ENCODE measurements around the gene AHDC1. TPM values are rescaled to one million over a fixed set of nuclear protein-coding genes. Genes with fewer than 3 reads are reported as not detected.

The AHDC1 gene
- 10 to 100 TPM; 11.2 to 13.2 TPM for total RNA-seq

DNA sequence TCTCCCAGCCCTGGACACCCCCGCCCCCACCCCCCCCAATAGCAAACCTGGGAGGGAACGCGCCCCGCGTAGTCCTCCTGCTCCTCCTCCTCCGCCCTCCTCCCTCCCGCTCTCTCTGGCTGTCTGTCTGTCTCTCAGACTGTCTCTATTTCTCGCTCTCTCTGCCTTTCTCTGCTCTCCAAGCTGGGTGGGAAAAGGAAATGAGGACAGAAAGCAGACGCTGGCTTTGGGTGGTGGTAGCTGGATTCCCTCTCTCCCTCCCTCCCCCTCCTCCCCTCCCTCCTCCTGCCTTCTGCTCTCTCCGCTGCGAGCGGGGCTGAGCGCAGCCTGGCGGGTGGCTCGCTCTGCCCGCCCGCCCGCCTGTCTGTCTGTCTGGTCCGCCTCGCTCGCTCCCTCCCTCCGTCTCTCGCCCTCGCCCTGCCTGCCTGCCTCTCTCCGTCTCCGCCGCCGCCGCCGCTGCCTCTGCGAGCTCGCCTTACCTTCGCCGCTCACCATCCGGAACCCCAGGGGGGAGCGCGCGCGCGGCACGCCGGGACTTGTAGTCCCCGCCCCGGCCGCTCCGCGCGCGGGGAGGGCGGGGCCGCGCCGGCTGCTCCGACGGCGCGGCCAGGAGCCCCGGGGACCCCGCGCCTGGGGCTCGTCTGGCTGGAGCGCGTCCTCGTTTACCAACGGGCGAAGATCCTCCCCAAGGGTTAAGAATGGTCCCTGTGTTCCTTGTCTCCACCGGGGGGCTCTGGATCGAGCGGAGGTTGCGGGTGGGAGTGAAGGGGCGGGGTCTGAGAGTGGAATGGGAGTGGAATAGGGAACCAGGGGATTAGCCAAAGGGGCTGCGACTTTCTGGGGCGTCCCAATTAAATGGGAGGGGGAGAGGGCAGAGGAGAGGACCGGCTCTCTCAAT lies at the start of gene AHDC1:
TSS of gene AHDC1 (minus strand) at position 464 of the 898 bp plus-strand sequence. CDS start 52,029 bp downstream, outside the sequence.
- ChIA-PET CTCF (interaction anchor here (0.6 to 8.7 kb wide), 16 partner anchors 9 to 303 kb away, joined by 3 to 62 read pairs (median 4); partner anchors contain the start of gene IFI6), POLR2A (interaction anchor here (0.6 to 1.8 kb wide), 6 partner anchors 37 to 114 kb away, joined by 3 to 7 read pairs (median 3); no protein-coding TSS in a partner anchor)

DNA sequence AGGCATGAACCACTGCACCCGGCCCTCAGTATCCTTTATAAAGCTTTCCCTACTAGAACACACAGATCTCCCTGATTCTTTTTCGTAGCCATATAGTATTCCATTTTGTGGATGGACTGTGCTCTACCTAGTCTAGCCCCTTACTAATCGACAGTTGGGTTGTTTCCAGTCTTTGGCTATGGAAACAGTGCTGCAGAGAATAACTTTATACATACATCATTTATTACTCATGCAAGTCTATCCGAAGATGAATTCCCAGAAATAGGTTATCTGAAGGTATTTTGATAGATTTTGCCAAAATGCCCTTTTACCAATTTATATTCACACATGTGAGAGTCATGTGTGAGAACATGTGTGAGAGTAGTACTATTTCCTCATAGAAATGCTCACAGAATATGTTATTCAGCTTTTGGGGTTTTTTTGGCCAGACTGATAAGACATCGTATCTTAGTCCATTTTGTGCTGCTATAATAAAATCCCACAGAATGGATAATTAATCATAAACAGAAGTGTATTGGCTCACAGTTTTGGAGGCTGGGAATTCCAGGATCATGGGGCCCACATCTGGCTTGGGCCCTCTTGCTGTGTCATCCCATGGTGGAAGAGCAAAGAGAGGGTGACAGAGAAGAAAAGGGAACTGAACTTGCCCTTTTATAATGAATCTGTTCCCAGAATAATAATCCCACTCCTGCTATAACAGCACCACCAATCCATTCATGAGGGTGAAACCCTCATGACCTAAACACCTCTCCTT lies 48.3 kb upstream of the AHDC1 start:
- ChIA-PET CTCF (interaction anchor here (1.3 to 1.7 kb wide), 2 partner anchors 8 to 87 kb away, joined by 3 to 5 read pairs; no protein-coding TSS in a partner anchor), POLR2A (no interaction called here)

GRCh38 chr1:27650539-27651175 lies 46.7 kb upstream of the AHDC1 start:
- POLR2A ChIA-PET, result interaction anchor here (0.6 kb wide), 1 partner anchor 885 kb away, joined by 3 read pairs; no protein-coding TSS in a partner anchor
- CTCF ChIA-PET, result interaction anchor here (0.5 to 2.0 kb wide), 3 partner anchors 10 to 16 kb away, joined by 3 to 5 read pairs (median 4); no protein-coding TSS in a partner anchor

DNA sequence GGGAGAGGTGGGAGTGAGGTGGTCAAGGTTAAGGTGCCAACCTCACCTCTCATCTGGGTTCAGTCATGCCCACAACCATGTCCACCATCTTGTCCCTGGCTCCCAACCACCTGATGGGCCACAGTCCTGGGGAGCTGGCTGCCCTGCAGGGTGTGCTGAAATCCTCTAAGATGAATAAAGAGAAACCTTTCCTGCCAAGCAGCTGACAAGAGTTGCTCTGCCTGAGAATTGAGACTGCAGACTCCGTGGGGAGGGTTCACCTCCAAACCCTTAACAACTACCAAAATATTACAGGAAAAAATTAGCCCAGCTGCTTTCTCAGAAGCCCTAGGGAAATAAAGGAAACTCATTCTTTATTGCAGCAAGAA lies 46.2 kb upstream of the AHDC1 start:
- POLR2A ChIA-PET, result interaction anchor here (0.6 kb wide), 1 partner anchor 884 kb away, joined by 3 read pairs; no protein-coding TSS in a partner anchor
- CTCF ChIA-PET, result interaction anchor here (0.5 to 2.0 kb wide), 3 partner anchors 10 to 17 kb away, joined by 3 to 5 read pairs (median 4); no protein-coding TSS in a partner anchor

DNA sequence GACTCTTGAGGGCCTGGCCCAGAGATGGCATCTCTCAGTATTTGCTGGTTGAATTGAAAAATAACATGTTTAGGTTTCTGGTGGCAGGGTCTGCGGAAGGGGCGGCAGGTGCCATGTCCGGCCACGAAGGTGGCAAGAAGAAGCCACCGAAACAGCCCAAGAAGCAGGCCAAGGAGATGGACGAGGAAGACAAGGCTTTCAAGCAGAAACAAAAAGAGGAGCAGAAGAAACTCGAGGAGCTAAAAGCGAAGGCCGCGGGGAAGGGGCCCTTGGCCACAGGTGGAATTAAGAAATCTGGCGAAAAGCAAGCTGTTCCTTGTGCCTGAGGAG lies 45.3 kb upstream of the AHDC1 start:
- POLR2A ChIA-PET, result no interaction called here
- CTCF ChIA-PET, result interaction anchor here (0.6 to 2.0 kb wide), 3 partner anchors 10 to 14 kb away, joined by 3 to 5 read pairs (median 3); no protein-coding TSS in a partner anchor

- ChIA-PET CTCF (interaction anchor here (0.6 to 2.0 kb wide), 2 partner anchors 12 to 14 kb away, joined by 3 to 5 read pairs; no protein-coding TSS in a partner anchor), POLR2A (no interaction called here)
Observed at GRCh38 chr1:27648602-27649305, 44.8 kb upstream of the AHDC1 start.

- CTCF ChIA-PET, result interaction anchor here (2.6 kb wide), 1 partner anchor 41 kb away, joined by 7 read pairs; no protein-coding TSS in a partner anchor
- POLR2A ChIA-PET, result interaction anchor here (0.7 kb wide), 1 partner anchor 14 kb away, joined by 6 read pairs; no protein-coding TSS in a partner anchor
Observed at GRCh38 chr1:27647328-27647727, 43.4 kb upstream of the AHDC1 start.

- CTCF ChIA-PET, result interaction anchor here (2.6 kb wide), 1 partner anchor 40 kb away, joined by 7 read pairs; no protein-coding TSS in a partner anchor
- POLR2A ChIA-PET, result no interaction called here
Observed at GRCh38 chr1:27646676-27647075, 42.7 kb upstream of the AHDC1 start.

DNA sequence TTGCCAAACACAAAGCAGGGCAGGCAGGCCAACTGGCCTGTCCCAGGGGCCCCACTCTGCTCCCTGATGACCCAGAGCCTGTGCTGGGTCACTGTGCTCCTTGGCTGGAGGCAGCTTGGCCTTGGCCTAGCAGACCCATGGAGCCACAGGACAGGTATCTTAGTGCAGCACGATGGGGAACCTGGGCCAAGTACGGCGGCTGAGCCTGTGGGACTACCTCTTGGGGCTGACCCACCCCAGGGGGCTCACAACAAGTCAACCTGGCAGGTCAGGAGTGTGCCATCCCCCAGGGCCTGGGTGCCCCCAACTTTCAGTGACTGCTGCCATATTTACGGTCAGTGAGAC lies 41.1 kb upstream of the AHDC1 start:
- POLR2A ChIA-PET, result interaction anchor here (1.3 kb wide), 1 partner anchor 18 kb away, joined by 3 read pairs; no protein-coding TSS in a partner anchor
- CTCF ChIA-PET, result interaction anchor here (0.6 to 2.6 kb wide), 4 partner anchors 8 to 359 kb away, joined by 3 to 11 read pairs (median 4); no protein-coding TSS in a partner anchor

DNA sequence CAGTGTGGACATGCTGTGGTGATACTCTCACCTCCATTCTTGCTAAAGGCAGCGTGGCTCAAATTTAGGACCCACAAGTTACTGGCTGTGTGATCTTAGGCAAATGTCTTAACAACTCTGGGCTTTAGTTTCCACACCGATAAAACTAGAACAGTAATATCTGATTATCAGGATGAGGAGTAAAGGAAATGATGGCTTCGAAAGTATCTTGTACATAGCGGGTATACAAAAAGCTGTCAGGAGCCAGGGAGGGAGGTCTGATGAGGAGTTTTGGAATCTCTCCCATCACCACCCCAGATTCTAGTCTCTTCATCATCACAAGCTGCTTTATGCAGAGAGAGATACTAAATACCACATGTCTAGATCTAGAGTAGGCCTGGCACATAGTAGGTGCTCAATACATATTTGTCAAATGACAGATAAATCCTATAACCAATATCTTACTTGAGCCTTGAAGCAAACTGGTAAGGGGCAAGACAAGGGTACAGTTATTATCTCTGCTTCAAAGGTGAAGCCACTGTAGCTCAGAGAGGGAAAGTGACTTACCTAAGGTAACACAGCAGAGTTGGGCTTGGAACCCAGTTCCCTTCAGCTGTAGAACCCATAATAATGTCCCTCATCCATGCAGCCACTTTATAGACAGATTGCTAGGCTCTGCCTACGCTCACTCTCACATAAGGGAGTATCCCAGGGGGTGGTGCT lies 40.6 kb upstream of the AHDC1 start:
- CTCF ChIA-PET, result interaction anchor here (0.6 to 2.6 kb wide), 6 partner anchors 8 to 359 kb away, joined by 3 to 11 read pairs (median 4); no protein-coding TSS in a partner anchor
- POLR2A ChIA-PET, result interaction anchor here (1.3 kb wide), 1 partner anchor 19 kb away, joined by 3 read pairs; no protein-coding TSS in a partner anchor

- ChIA-PET POLR2A (interaction anchor here (1.3 kb wide), 1 partner anchor 19 kb away, joined by 3 read pairs; no protein-coding TSS in a partner anchor), CTCF (interaction anchor here (0.7 to 2.6 kb wide), 6 partner anchors 9 to 39 kb away, joined by 3 to 11 read pairs (median 4); no protein-coding TSS in a partner anchor)
Observed at GRCh38 chr1:27643600-27644368, 39.8 kb upstream of the AHDC1 start.

GRCh38 chr1:27640514-27640913 lies 36.6 kb upstream of the AHDC1 start:
- ChIA-PET CTCF (interaction anchor here (0.7 to 1.4 kb wide), 7 partner anchors 10 to 328 kb away, joined by 3 to 4 read pairs (median 3); no protein-coding TSS in a partner anchor), POLR2A (interaction anchor here (0.7 kb wide), 1 partner anchor 313 kb away, joined by 7 read pairs; no protein-coding TSS in a partner anchor)

DNA sequence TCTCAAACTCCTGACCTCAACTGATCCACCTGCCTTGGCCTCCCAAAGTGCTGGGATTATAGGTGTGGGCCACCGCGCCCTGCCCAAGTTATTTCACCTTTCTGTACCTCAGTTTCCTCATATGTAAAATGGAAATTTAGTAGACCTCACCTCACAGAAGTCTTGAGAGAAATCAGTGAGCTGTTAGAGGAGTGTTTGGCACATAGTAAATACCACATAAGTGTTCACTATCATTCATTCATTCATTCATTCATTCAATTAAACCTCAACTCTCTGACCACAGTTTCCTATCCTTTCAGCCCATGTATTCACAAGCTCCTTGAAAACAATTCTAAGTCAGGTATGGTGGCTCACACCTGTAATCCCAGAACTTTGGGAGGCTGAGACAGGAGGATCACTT lies 34.9 kb upstream of the AHDC1 start:
- ChIA-PET POLR2A (no interaction called here), CTCF (interaction anchor here (0.6 to 1.3 kb wide), 4 partner anchors 11 to 570 kb away, joined by 3 to 4 read pairs (median 3); no protein-coding TSS in a partner anchor)

- POLR2A ChIA-PET, result no interaction called here
Observed at GRCh38 chr1:27638047-27638734, 34.2 kb upstream of the AHDC1 start.

DNA sequence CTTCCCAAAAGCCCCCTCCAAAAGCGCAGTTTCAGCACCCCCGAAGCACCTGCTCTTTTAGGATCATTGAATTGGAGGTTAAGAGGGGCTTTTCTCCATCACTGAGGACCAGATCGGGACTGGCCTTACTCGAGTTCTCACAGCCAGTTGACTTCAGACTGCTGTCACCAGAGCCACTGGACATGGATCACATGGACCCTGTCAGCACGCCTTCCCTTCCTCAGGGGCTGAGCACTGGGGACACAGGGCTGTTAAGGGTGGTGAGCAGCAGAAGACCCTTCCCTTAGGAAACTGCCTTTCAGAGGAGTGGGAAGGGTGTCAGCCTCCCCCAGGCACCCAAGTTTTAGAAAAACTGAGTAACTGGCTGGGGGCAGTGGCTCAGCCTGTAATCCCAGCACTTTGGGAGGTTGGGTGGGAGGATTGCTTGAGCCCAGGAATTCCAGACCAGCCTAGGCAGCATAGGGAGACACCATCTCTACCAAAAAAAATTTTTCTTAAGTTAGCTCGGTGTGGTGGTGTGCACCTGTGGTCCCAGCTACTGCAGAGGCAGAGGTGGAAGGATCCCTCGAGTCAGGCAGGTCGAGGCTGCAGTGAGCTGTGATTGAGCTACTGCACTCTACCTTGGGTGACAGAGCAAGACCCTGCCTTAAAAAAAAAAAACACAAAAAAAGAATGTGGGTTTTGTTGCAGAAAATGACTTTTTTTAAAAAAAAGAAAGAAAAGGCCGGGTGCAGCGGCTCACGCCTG lies 31.6 kb upstream of the AHDC1 start:
- ChIA-PET POLR2A (interaction anchor here (0.6 kb wide), 1 partner anchor 12 kb away, joined by 4 read pairs; no protein-coding TSS in a partner anchor), CTCF (interaction anchor here (0.7 to 1.1 kb wide), 2 partner anchors 27 to 78 kb away, joined by 3 read pairs; no protein-coding TSS in a partner anchor)

More at GRCh38 chr1:27638047-27638734, 34.2 kb upstream of the AHDC1 start:
- CTCF ChIA-PET, result interaction anchor here (0.7 to 1.3 kb wide), 3 partner anchors 20 to 640 kb away, joined by 3 to 4 read pairs (median 3); no protein-coding TSS in a partner anchor

Measured in activated CD8-positive, alpha-beta memory T cell treated with anti-CD3 and anti-CD28 coated beads for 36 hours (primary cell).